T-cell (primary cell): ENCODE results near the gene CD34. TPM values are rescaled to one million over a fixed set of nuclear protein-coding genes. Genes with fewer than 3 reads are reported as not detected.

Experiments used
- ATAC-seq, 4 experiments: fragments of 200-7000 bp in 3 of 4; fragments of 150-1000 bp in 1 of 4; cut with Tn5 transposase; replicated peaks in 1 of 4; 1 replicate in 3 of 4; 2 replicates in 1 of 4; pipeline ENCODE4 v1.10.0; 2021; ENCODE audit warnings: moderate library complexity in 3 of 4, mild to moderate bottlenecking in 2 of 4, moderate number of reproducible peaks in 1 of 4
- CTCF ChIA-PET, 2 donors: fragments of 300-600 bp; sonication (Branson Sonifier 250); formaldehyde crosslinking; loops; one replicate each; lab custom pipeline; 2022; ENCODE audit warnings: antibody characterized with exemption in 2 of 2; lab: Charles Lee
- POLR2A ChIA-PET, 2 donors: fragments of 300-600 bp; sonication (Branson Sonifier 250); formaldehyde crosslinking; loops; one replicate each; lab custom pipeline; 2022; ENCODE audit warnings: antibody characterized with exemption in 2 of 2; lab: Charles Lee
- DNase-seq, 35 experiments: peaks; one replicate each; pipeline versions ENCODE4 v3.0.0 to v3.0.0-alpha.2; 2013 to 2023
- H3K27ac ChIP-seq: one replicate; pipeline ENCODE4 v1.5.1; 2013; ENCODE audit warnings: low read length
- H3K27me3 ChIP-seq, 2 experiments: replicated peaks in 1 of 2; 1 replicate in 1 of 2; 2 replicates in 1 of 2; pipeline versions ENCODE4 v1.6.1 to v1.7.0; 2013; ENCODE audit warnings: low read length in 1 of 2, mixed read lengths in 1 of 2; ENCODE audit not compliant: control insufficient read depth in 2 of 2, insufficient read depth in 2 of 2; ENCODE audit errors: extremely low read depth in 1 of 2
- H3K36me3 ChIP-seq, 2 donors: 1 replicate in 1 of 2; 2 replicates in 1 of 2; pipeline versions ENCODE4 v1.6.1 to v1.7.0; 2013; ENCODE audit warnings: low read length in 1 of 2; ENCODE audit not compliant: control insufficient read depth in 2 of 2, insufficient read depth in 1 of 2; ENCODE audit errors: extremely low read depth in 1 of 2
- H3K4me1 ChIP-seq, 2 experiments: 1 replicate in 1 of 2; 2 replicates in 1 of 2; pipeline versions ENCODE4 v1.6.1 to v1.7.0; 2013; ENCODE audit warnings: low read length in 2 of 2, mixed read lengths in 1 of 2; ENCODE audit not compliant: insufficient read depth in 2 of 2, control insufficient read depth in 1 of 2; ENCODE audit errors: extremely low read depth in 1 of 2
- H3K4me3 ChIP-seq, 2 donors: 1 replicate in 1 of 2; 2 replicates in 1 of 2; pipeline versions ENCODE4 v1.5.1 to v1.7.0; 2013; ENCODE audit warnings: mild to moderate bottlenecking in 2 of 2, low read length in 1 of 2, moderate library complexity in 1 of 2; ENCODE audit not compliant: control insufficient read depth in 1 of 2; ENCODE audit errors: extremely low read depth in 1 of 2
- H3K9me3 ChIP-seq: 2 replicates; pipeline ENCODE4 v1.7.0; 2013
- H3K27ac Mint-ChIP-seq, 2 donors: one replicate each; pipeline ENCODE4 v1.8.0; 2020 to 2021; ENCODE audit warnings: mild to moderate bottlenecking in 2 of 2, mixed read lengths in 2 of 2
- H3K27me3 Mint-ChIP-seq, 2 donors: one replicate each; pipeline ENCODE4 v1.8.0; 2021 to 2022; ENCODE audit warnings: mixed read lengths in 2 of 2
- H3K36me3 Mint-ChIP-seq: one replicate; pipeline ENCODE4 v1.8.0; 2021; ENCODE audit warnings: mixed read lengths
- H3K4me1 Mint-ChIP-seq, 3 donors: one replicate each; pipeline ENCODE4 v1.8.0; 2020 to 2022; ENCODE audit warnings: mixed read lengths in 3 of 3, mild to moderate bottlenecking in 1 of 3
- H3K4me3 Mint-ChIP-seq, 3 donors: one replicate each; pipeline ENCODE4 v1.8.0; 2020 to 2022; ENCODE audit warnings: mild to moderate bottlenecking in 3 of 3, mixed read lengths in 3 of 3, moderate library complexity in 3 of 3
- H3K9me3 Mint-ChIP-seq, 3 donors: one replicate each; pipeline ENCODE4 v1.8.0; 2020 to 2022; ENCODE audit warnings: mixed read lengths in 3 of 3
- WGBS: methylation state at CpG from one replicate; pipeline ENCODE4 v1.1.5; 2013; ENCODE audit warnings: missing lambda C conversion rate; ENCODE audit not compliant: insufficient coverage; 5-methylcytosine and 5-hydroxymethylcytosine counted together
- total RNA-seq, 35 experiments: library from RNA in 6 of 35; stranded (reverse) in 6 of 35; fragments of 120-200 nt in 1 of 35; gene quantifications; one replicate each; pipeline versions ENCODE4 v1.2.1 to v1.2.4 and lab custom pipeline; 2013 to 2026

Gene CD34
- total RNA-seq, 5 donors from 2014 or later (not counting 1 experiment from before 2014, with no cell fraction given), result 0.57 to 1.6 (median 0.83) TPM

- Histone ChIP-seq H3K9me3 (no peaks in the 10 kb centered on the region), H3K4me3 (no peak overlapping the region), H3K27me3 (no peaks in the 10 kb centered on the region), H3K36me3 (no peaks in the 10 kb centered on the region), H3K4me1 (peaks cover 13 to 64% of the 10 kb centered on the region in 2 experiments), H3K27ac (peak overlapping the region; percentile 68)
- peak in 13 of 35 experiments; percentile 15 to 72 (median 25) for DNase-seq
- ATAC-seq, result peak; percentile 70 to 81 (median 74)
- ChIA-PET POLR2A (interaction anchor here in 1 of 2 donors (0.9 kb wide), 1 partner anchor 9 kb away, joined by 3 read pairs; no protein-coding TSS in a partner anchor), CTCF (interaction anchor here (0.6 to 3.7 kb wide), 9 partner anchors 30 to 463 kb away, joined by 3 to 48 read pairs (median 3); no protein-coding TSS in a partner anchor)
- peak overlapping the region; percentile 66 to 72 (median 67) for H3K4me3 Mint-ChIP-seq
- H3K9me3 Mint-ChIP-seq, result no peaks in the 10 kb centered on the region
- H3K36me3 Mint-ChIP-seq, result peaks cover 11% of the 10 kb centered on the region
- H3K4me1 Mint-ChIP-seq, result peaks cover 97 to 100% (median 99%) of the 10 kb centered on the region in 3 donors
- no peaks in the 10 kb centered on the region for H3K27me3 Mint-ChIP-seq
- H3K27ac Mint-ChIP-seq, result peak overlapping the region; percentile 97 to 99
- WGBS, result 73% methylated on average over 2 of the region's 9 CpGs
These were observed 79.2 kb downstream of the CD34 start for GRCh38 chr1:207831517-207832327.

Other genes starting within 250 kb of the CD34 start
- 100 to 1,000 TPM; 123 to 152 (median 145) TPM for gene CD46, start 159.1 kb downstream of the CD34 start, total RNA-seq